Stromal cell of bone marrow (primary cell): ENCODE measurements around the gene BLTP3A.
"Not testable (repeated sequence)": the region's sequence is repeated elsewhere in the genome, so short reads cannot be mapped to it uniquely, and the experiment has no call there.

ENCODE experiments used
- DNase-seq: peaks from one replicate; pipeline ENCODE4 v3.0.0-alpha.2; 2012; ENCODE audit warnings: low read depth

Gene BLTP3A

GRCh38 chr6:34791164-34791700 is 651 bp upstream of the BLTP3A start:
- DNase-seq, result no peak

GRCh38 chr6:34792605-34793500 is 970 bp downstream of the BLTP3A start:
- no peak for DNase-seq

GRCh38 chr6:34793877-34794276 is 2.0 kb downstream of the BLTP3A start:
- DNase-seq, result no peak

GRCh38 chr6:34795836-34796425 is 4.0 kb downstream of the BLTP3A start:
- DNase-seq, result no peak

GRCh38 chr6:34798057-34798456 is 6.2 kb downstream of the BLTP3A start:
- no peak for DNase-seq

GRCh38 chr6:34799547-34799946 is 7.7 kb downstream of the BLTP3A start:
- no peak for DNase-seq

- no peak for DNase-seq
Observed at GRCh38 chr6:34804543-34804942, 12.7 kb downstream of the BLTP3A start.

GRCh38 chr6:34805074-34805473 is 13.2 kb downstream of the BLTP3A start:
- not testable (repeated sequence) for DNase-seq

- DNase-seq, result no peak
Observed at GRCh38 chr6:34806738-34807453, 15.0 kb downstream of the BLTP3A start.

- not testable (repeated sequence) for DNase-seq
Observed at GRCh38 chr6:34808473-34808872, 16.6 kb downstream of the BLTP3A start.

- DNase-seq, result not testable (repeated sequence)
Observed at GRCh38 chr6:34809419-34809818, 17.5 kb downstream of the BLTP3A start.

- DNase-seq, result no peak
Observed at GRCh38 chr6:34810017-34810882, 18.4 kb downstream of the BLTP3A start.

- no peak for DNase-seq
Observed at GRCh38 chr6:34810936-34811632, 19.2 kb downstream of the BLTP3A start.

GRCh38 chr6:34813028-34813713 is 21.3 kb downstream of the BLTP3A start:
- no peak for DNase-seq

- no peak for DNase-seq
Observed at GRCh38 chr6:34816635-34817301, 24.9 kb downstream of the BLTP3A start.

GRCh38 chr6:34817446-34817845 is 25.6 kb downstream of the BLTP3A start:
- no peak for DNase-seq

GRCh38 chr6:34818872-34819570 is 27.1 kb downstream of the BLTP3A start:
- DNase-seq, result not testable (repeated sequence)

GRCh38 chr6:34819571-34820480 is 27.9 kb downstream of the BLTP3A start:
- DNase-seq, result no peak
